ENCODE data around the gene COL4A2.

Gene COL4A2

DNA sequence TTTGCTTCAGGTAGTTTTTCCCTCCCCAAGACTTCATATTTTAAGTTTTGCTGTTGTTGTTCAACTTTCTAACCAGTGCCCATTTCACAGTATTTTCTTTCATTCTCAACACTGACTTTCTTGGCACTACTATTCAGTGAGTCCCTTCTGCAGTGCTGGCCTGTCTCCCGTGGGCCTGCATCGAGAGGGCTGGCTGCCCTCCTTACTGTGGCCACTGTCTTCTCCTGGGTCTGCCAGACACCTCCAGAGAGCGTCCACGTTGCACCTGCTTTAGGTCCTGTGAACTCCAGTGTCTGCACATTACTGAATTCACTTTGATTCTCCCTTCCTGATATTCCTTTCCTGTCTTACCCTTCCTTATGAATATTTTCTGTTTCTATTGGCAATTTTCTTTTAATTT, 27.4 kb upstream of the COL4A2 start:
- DNase-seq (ENCODE audit: low spot score), result no peak

DNA sequence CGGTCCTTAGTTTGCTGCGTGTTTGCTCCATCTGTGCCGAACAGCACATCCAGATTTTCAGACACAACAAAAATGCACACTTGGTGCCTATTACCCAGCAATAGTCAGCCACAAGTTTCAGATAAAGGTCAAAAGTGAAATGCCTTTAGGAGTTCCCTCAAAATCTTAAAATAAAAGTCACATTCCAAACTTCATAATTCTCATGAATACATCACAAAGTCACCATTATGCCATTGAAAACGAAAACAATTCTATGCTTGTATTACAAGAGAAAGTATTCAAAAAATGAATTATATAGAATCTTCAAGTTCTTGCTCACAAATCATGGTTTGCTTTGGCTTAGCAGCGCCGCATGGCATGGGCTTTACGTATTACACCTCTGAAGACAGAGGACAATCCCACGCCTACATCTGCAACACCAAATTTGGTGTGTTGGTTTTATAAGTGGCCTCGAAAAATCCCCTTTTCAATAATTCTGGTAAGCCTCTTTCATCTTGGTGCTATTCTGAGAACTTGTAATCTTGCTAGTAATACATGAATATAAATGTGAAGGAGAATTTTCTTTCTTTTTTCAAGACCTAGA, 26.8 kb upstream of the COL4A2 start:
- peaks cover 7% of the 10 kb centered on the region for H3K79me1 ChIP-seq (ENCODE audit: low read depth, low read length)
- H3K4me1 ChIP-seq (ENCODE audit: control insufficient read depth in 2 of 2, insufficient read depth in 1 of 2, low read depth in 1 of 2, low read length in 2 of 2), result no peaks in the 10 kb centered on the region
- DNase-seq (ENCODE audit: low spot score), result no peak
- H2BK120ac ChIP-seq (ENCODE audit: low read depth, low read length), result no peak overlapping the region
- H2AFZ ChIP-seq (ENCODE audit: low read length), result no peak overlapping the region
- H3K36me3 ChIP-seq (replicated peaks in 1 of 2; ENCODE audit: control insufficient read depth in 2 of 2, insufficient read depth in 2 of 2, low read length in 2 of 2), result peaks cover 0 to 2% of the 10 kb centered on the region in 2 donors
- no CpG with 5 or more reads among the region's 9 CpGs for WGBS, 2 donors (ENCODE audit: extremely low coverage in 2 of 2, insufficient read length in 2 of 2, insufficient replicate concordance in 1 of 2)
- H2AK5ac ChIP-seq (ENCODE audit: low read depth, low read length), result no peak overlapping the region
- no peak overlapping the region for H3K14ac ChIP-seq (ENCODE audit: low read length)
- H3K4ac ChIP-seq (ENCODE audit: low read length), result no peak overlapping the region
- no peak overlapping the region for H3K27ac ChIP-seq (replicated peaks; ENCODE audit: low read length)
- H3K18ac ChIP-seq (ENCODE audit: low read length), result no peak overlapping the region
- H2BK12ac ChIP-seq (ENCODE audit: low read length), result no peak overlapping the region
- H3K23ac ChIP-seq (ENCODE audit: low read depth, low read length, poor library complexity), result no peak overlapping the region
- H3K4me2 ChIP-seq (ENCODE audit: insufficient read depth, low read length, poor library complexity, severe bottlenecking), result no peak overlapping the region
- no peak overlapping the region for H3K9ac ChIP-seq (ENCODE audit: low read depth, low read length, poor library complexity)
- no peak overlapping the region for H2BK5ac ChIP-seq (ENCODE audit: low read length)
- no peaks in the 10 kb centered on the region for H3K27me3 ChIP-seq (ENCODE audit: control insufficient read depth in 3 of 3, insufficient read depth in 3 of 3, low read depth in 1 of 3, low read length in 3 of 3)
- H2BK15ac ChIP-seq (ENCODE audit: low read length), result no peak overlapping the region
- H3K9me3 ChIP-seq (replicated peaks in 1 of 2; ENCODE audit: control insufficient read depth in 2 of 2, insufficient read depth in 1 of 2, low read depth in 1 of 2, low read length in 2 of 2), result no peaks in the 10 kb centered on the region
- H3K4me3 ChIP-seq (ENCODE audit: low read length in 2 of 2), result no peak overlapping the region
- no peak overlapping the region for H4K8ac ChIP-seq (ENCODE audit: low read depth, low read length)
- no peak overlapping the region for H4K91ac ChIP-seq (ENCODE audit: low read depth, low read length, poor library complexity)

More for the DNA sequence above, 27.4 kb upstream of the COL4A2 start:
- no peak overlapping the region for H2BK5ac ChIP-seq (ENCODE audit: low read length)
- peaks cover 0 to 2% of the 10 kb centered on the region in 2 donors for H3K36me3 ChIP-seq (replicated peaks in 1 of 2; ENCODE audit: control insufficient read depth in 2 of 2, insufficient read depth in 2 of 2, low read length in 2 of 2)
- peaks cover 5% of the 10 kb centered on the region for H3K79me1 ChIP-seq (ENCODE audit: low read depth, low read length)
- no peak overlapping the region for H2BK12ac ChIP-seq (ENCODE audit: low read length)
- no peak overlapping the region for H2AFZ ChIP-seq (ENCODE audit: low read length)
- no peak overlapping the region for H4K8ac ChIP-seq (ENCODE audit: low read depth, low read length)
- H3K27me3 ChIP-seq (ENCODE audit: control insufficient read depth in 3 of 3, insufficient read depth in 3 of 3, low read depth in 1 of 3, low read length in 3 of 3), result no peaks in the 10 kb centered on the region
- no peaks in the 10 kb centered on the region for H3K4me1 ChIP-seq (ENCODE audit: control insufficient read depth in 2 of 2, insufficient read depth in 1 of 2, low read depth in 1 of 2, low read length in 2 of 2)
- no peaks in the 10 kb centered on the region for H3K9me3 ChIP-seq (replicated peaks in 1 of 2; ENCODE audit: control insufficient read depth in 2 of 2, insufficient read depth in 1 of 2, low read depth in 1 of 2, low read length in 2 of 2)
- no peak overlapping the region for H3K23ac ChIP-seq (ENCODE audit: low read depth, low read length, poor library complexity)
- H3K4ac ChIP-seq (ENCODE audit: low read length), result no peak overlapping the region
- no peak overlapping the region for H2AK5ac ChIP-seq (ENCODE audit: low read depth, low read length)
- H3K14ac ChIP-seq (ENCODE audit: low read length), result no peak overlapping the region
- no peak overlapping the region for H2BK15ac ChIP-seq (ENCODE audit: low read length)
- H3K9ac ChIP-seq (ENCODE audit: low read depth, low read length, poor library complexity), result no peak overlapping the region
- WGBS, 2 donors (ENCODE audit: extremely low coverage in 2 of 2, insufficient read length in 2 of 2, insufficient replicate concordance in 1 of 2), result no CpG with 5 or more reads among the region's 4 CpGs
- no peak overlapping the region for H3K4me3 ChIP-seq (ENCODE audit: low read length in 2 of 2)
- no peak overlapping the region for H3K4me2 ChIP-seq (ENCODE audit: insufficient read depth, low read length, poor library complexity, severe bottlenecking)
- no peak overlapping the region for H4K91ac ChIP-seq (ENCODE audit: low read depth, low read length, poor library complexity)
- no peak overlapping the region for H2BK120ac ChIP-seq (ENCODE audit: low read depth, low read length)
- H3K18ac ChIP-seq (ENCODE audit: low read length), result no peak overlapping the region
- no peak overlapping the region for H3K27ac ChIP-seq (replicated peaks; ENCODE audit: low read length)

- H3K36me3 ChIP-seq (replicated peaks in 1 of 2; ENCODE audit: control insufficient read depth in 2 of 2, insufficient read depth in 2 of 2, low read length in 2 of 2), result no peaks in the 10 kb centered on the region
- H3K18ac ChIP-seq (ENCODE audit: low read length), result no peak overlapping the region
- H2AK5ac ChIP-seq (ENCODE audit: low read depth, low read length), result no peak overlapping the region
- no peak overlapping the region for H3K27ac ChIP-seq (replicated peaks; ENCODE audit: low read length)
- H4K91ac ChIP-seq (ENCODE audit: low read depth, low read length, poor library complexity), result no peak overlapping the region
- no peak overlapping the region for H3K14ac ChIP-seq (ENCODE audit: low read length)
- H2BK120ac ChIP-seq (ENCODE audit: low read depth, low read length), result no peak overlapping the region
- peaks cover 7% of the 10 kb centered on the region for H3K79me1 ChIP-seq (ENCODE audit: low read depth, low read length)
- H2BK15ac ChIP-seq (ENCODE audit: low read length), result no peak overlapping the region
- H3K23ac ChIP-seq (ENCODE audit: low read depth, low read length, poor library complexity), result no peak overlapping the region
- no CpG with 5 or more reads among the region's 7 CpGs for WGBS, 2 donors (ENCODE audit: extremely low coverage in 2 of 2, insufficient read length in 2 of 2, insufficient replicate concordance in 1 of 2)
- no peaks in the 10 kb centered on the region for H3K9me3 ChIP-seq (replicated peaks in 1 of 2; ENCODE audit: control insufficient read depth in 2 of 2, insufficient read depth in 1 of 2, low read depth in 1 of 2, low read length in 2 of 2)
- no peak overlapping the region for H3K9ac ChIP-seq (ENCODE audit: low read depth, low read length, poor library complexity)
- no peak overlapping the region for H2BK12ac ChIP-seq (ENCODE audit: low read length)
- H3K4me3 ChIP-seq (ENCODE audit: low read length in 2 of 2), result no peak overlapping the region
- H3K4ac ChIP-seq (ENCODE audit: low read length), result no peak overlapping the region
- peaks cover 2% of the 10 kb centered on the region in 2 donors for H3K4me1 ChIP-seq (ENCODE audit: control insufficient read depth in 2 of 2, insufficient read depth in 1 of 2, low read depth in 1 of 2, low read length in 2 of 2)
- H3K27me3 ChIP-seq (ENCODE audit: control insufficient read depth in 3 of 3, insufficient read depth in 3 of 3, low read depth in 1 of 3, low read length in 3 of 3), result no peaks in the 10 kb centered on the region
- no peak for DNase-seq (ENCODE audit: low spot score)
- H2BK5ac ChIP-seq (ENCODE audit: low read length), result no peak overlapping the region
- no peak overlapping the region for H2AFZ ChIP-seq (ENCODE audit: low read length)
- H4K8ac ChIP-seq (ENCODE audit: low read depth, low read length), result no peak overlapping the region
- H3K4me2 ChIP-seq (ENCODE audit: insufficient read depth, low read length, poor library complexity, severe bottlenecking), result no peak overlapping the region
These were observed 25.9 kb upstream of the COL4A2 start for GRCh38 chr13:110280985-110281688.

- no peak overlapping the region for H4K91ac ChIP-seq (ENCODE audit: low read depth, low read length, poor library complexity)
- no peak overlapping the region for H3K27ac ChIP-seq (replicated peaks; ENCODE audit: low read length)
- DNase-seq (ENCODE audit: low spot score), result no peak
- H3K9ac ChIP-seq (ENCODE audit: low read depth, low read length, poor library complexity), result no peak overlapping the region
- H2BK12ac ChIP-seq (ENCODE audit: low read length), result no peak overlapping the region
- no peak overlapping the region for H3K23ac ChIP-seq (ENCODE audit: low read depth, low read length, poor library complexity)
- H3K18ac ChIP-seq (ENCODE audit: low read length), result no peak overlapping the region
- no peak overlapping the region for H2AFZ ChIP-seq (ENCODE audit: low read length)
- H3K4me3 ChIP-seq (ENCODE audit: low read length in 2 of 2), result no peak overlapping the region
- H2BK5ac ChIP-seq (ENCODE audit: low read length), result no peak overlapping the region
- no peaks in the 10 kb centered on the region for H3K9me3 ChIP-seq (replicated peaks in 1 of 2; ENCODE audit: control insufficient read depth in 2 of 2, insufficient read depth in 1 of 2, low read depth in 1 of 2, low read length in 2 of 2)
- H3K79me1 ChIP-seq (ENCODE audit: low read depth, low read length), result peaks cover 7% of the 10 kb centered on the region
- no peak overlapping the region for H3K4me2 ChIP-seq (ENCODE audit: insufficient read depth, low read length, poor library complexity, severe bottlenecking)
- no CpG with 5 or more reads among the region's 5 CpGs for WGBS, 2 donors (ENCODE audit: extremely low coverage in 2 of 2, insufficient read length in 2 of 2, insufficient replicate concordance in 1 of 2)
- H2BK120ac ChIP-seq (ENCODE audit: low read depth, low read length), result no peak overlapping the region
- H2BK15ac ChIP-seq (ENCODE audit: low read length), result no peak overlapping the region
- no peaks in the 10 kb centered on the region for H3K27me3 ChIP-seq (ENCODE audit: control insufficient read depth in 3 of 3, insufficient read depth in 3 of 3, low read depth in 1 of 3, low read length in 3 of 3)
- H3K4ac ChIP-seq (ENCODE audit: low read length), result no peak overlapping the region
- H3K36me3 ChIP-seq (replicated peaks in 1 of 2; ENCODE audit: control insufficient read depth in 2 of 2, insufficient read depth in 2 of 2, low read length in 2 of 2), result no peaks in the 10 kb centered on the region
- H3K14ac ChIP-seq (ENCODE audit: low read length), result no peak overlapping the region
- H2AK5ac ChIP-seq (ENCODE audit: low read depth, low read length), result no peak overlapping the region
- peaks cover 2 to 8% of the 10 kb centered on the region in 2 donors for H3K4me1 ChIP-seq (ENCODE audit: control insufficient read depth in 2 of 2, insufficient read depth in 1 of 2, low read depth in 1 of 2, low read length in 2 of 2)
- H4K8ac ChIP-seq (ENCODE audit: low read depth, low read length), result no peak overlapping the region
These were observed 25.3 kb upstream of the COL4A2 start for GRCh38 chr13:110281736-110282135.
